ENCODE measurements around the gene VRK1. TPM values are rescaled to one million over a fixed set of nuclear protein-coding genes. Genes with fewer than 3 reads are reported as not detected.

Gene VRK1
- polyA plus RNA-seq, 1 of the 3 experiments (the other 2 are of a cell fraction), result 9.1 TPM

- POLR2A ChIA-PET, result no interaction called here
- CTCF ChIA-PET, result interaction anchor here (1.4 kb wide), 1 partner anchor 64 kb away, joined by 3 read pairs; no protein-coding TSS in a partner anchor
- H3K4me2 ChIP-seq, result no peak overlapping the region
Measured at GRCh38 chr14:96827290-96827689, 30.1 kb downstream of the VRK1 start.

GRCh38 chr14:96829791-96830190, 32.6 kb downstream of the VRK1 start:
- WGBS (ENCODE audit: low lambda C conversion rate), result 76% methylated on average over 1 of the region's 1 CpG
- Histone ChIP-seq H3K9me2 (no peaks in the 10 kb centered on the region), H3K4me2 (no peak overlapping the region), H3K9ac (no peak overlapping the region), H3F3A (replicated peaks; ENCODE audit: insufficient read depth) (no peaks in the 10 kb centered on the region), H3K4me3 (ENCODE audit: low read depth in 2 of 2, low read length in 1 of 2) (no peak overlapping the region), H3K36me3 (replicated peaks in 1 of 2; ENCODE audit: control insufficient read depth in 1 of 2, insufficient read depth in 2 of 2, low read length in 1 of 2) (peaks cover 7 to 8% of the 10 kb centered on the region in 2 experiments), H3K27ac (ENCODE audit: low read depth in 2 of 2, low read length in 1 of 2) (no peak overlapping the region), H3K27me3 (ENCODE audit: insufficient read depth) (no peaks in the 10 kb centered on the region), H3K9me3 (peaks cover 9% of the 10 kb centered on the region; the same call in 1 of the 2 replicates), H2AFZ (ENCODE audit: low read depth) (no peak overlapping the region), H3K79me2 (ENCODE audit: insufficient read depth) (peaks cover 82% of the 10 kb centered on the region), H4K20me1 (ENCODE audit: insufficient read depth) (no peaks in the 10 kb centered on the region; the same call in 1 of the 2 replicates), H3K4me1 (ENCODE audit: control insufficient read depth in 1 of 2, insufficient read depth in 2 of 2, low read depth in 1 of 2, low read length in 1 of 2) (peaks cover 0 to 11% of the 10 kb centered on the region in 2 experiments; a peak in 3 of 4 replicates)
- ChIA-PET CTCF (no interaction called here), POLR2A (no interaction called here)
- DNase-seq, result no peak
- no peak for TF ChIP-seq TEAD4 (IDR thresholded peaks at IDR 0.05; ENCODE audit: borderline replicate concordance, insufficient read depth)
- TF ChIP-seq PBX3 (IDR thresholded peaks at IDR 0.05), result no peak
- TF ChIP-seq CHD2 (IDR thresholded peaks at IDR 0.05; ENCODE audit: low read length, partially characterized antibody), result no peak
- no peak for TF ChIP-seq SIN3A (IDR thresholded peaks at IDR 0.05; ENCODE audit: borderline replicate concordance, low read depth, low read length)
- TF ChIP-seq NFIC (IDR thresholded peaks at IDR 0.05; ENCODE audit: borderline replicate concordance), result no peak

More at GRCh38 chr14:96827290-96827689, 30.1 kb downstream of the VRK1 start:
- peaks cover 0 to 7% of the 10 kb centered on the region in 2 experiments for H3K36me3 ChIP-seq (replicated peaks in 1 of 2; ENCODE audit: control insufficient read depth in 1 of 2, insufficient read depth in 2 of 2, low read length in 1 of 2)
- peaks cover 9% of the 10 kb centered on the region; the same call in 1 of the 2 replicates for H3K9me3 ChIP-seq
- H2AFZ ChIP-seq (ENCODE audit: low read depth), result no peak overlapping the region
- H3F3A ChIP-seq (replicated peaks; ENCODE audit: insufficient read depth), result no peaks in the 10 kb centered on the region
- no peak overlapping the region for H3K9ac ChIP-seq
- DNase-seq, result no peak
- no peaks in the 10 kb centered on the region; the same call in 1 of the 2 replicates for H4K20me1 ChIP-seq (ENCODE audit: insufficient read depth)
- H3K4me3 ChIP-seq (ENCODE audit: low read depth in 2 of 2, low read length in 1 of 2), result no peak overlapping the region
- no peak overlapping the region for H3K27ac ChIP-seq (ENCODE audit: low read depth in 2 of 2, low read length in 1 of 2)
- no peak for TF ChIP-seq SIN3A (IDR thresholded peaks at IDR 0.05; ENCODE audit: borderline replicate concordance, low read depth, low read length)
- TF ChIP-seq IRF3 (IDR thresholded peaks at IDR 0.05; ENCODE audit: low read depth, low read length), result no peak
- TF ChIP-seq CTCF (IDR thresholded peaks at IDR 0.05), result no peak
- TF ChIP-seq USF2 (IDR thresholded peaks at IDR 0.05; ENCODE audit: borderline replicate concordance, low read depth, low read length), result no peak
- peaks cover 0 to 11% of the 10 kb centered on the region in 2 experiments; a peak in 3 of 4 replicates for H3K4me1 ChIP-seq (ENCODE audit: control insufficient read depth in 1 of 2, insufficient read depth in 2 of 2, low read depth in 1 of 2, low read length in 1 of 2)
- H3K27me3 ChIP-seq (ENCODE audit: insufficient read depth), result no peaks in the 10 kb centered on the region
- WGBS (ENCODE audit: low lambda C conversion rate), result 90% methylated on average over 3 of the region's 3 CpGs
- H3K79me2 ChIP-seq (ENCODE audit: insufficient read depth), result peaks cover 97% of the 10 kb centered on the region
- H3K9me2 ChIP-seq, result no peaks in the 10 kb centered on the region

Data from SK-N-SH (cell line).